NCI-H1417 treated with DMSO at 0.1 percent for 48 hours (cell line): ENCODE measurements around the gene HOXD8.
A peak's percentile ranks its signal among the peaks of the same experiment; 100 is the strongest.

Experiments used
- DNase-seq: peaks from one replicate; lab custom pipeline; 2025; lab: John Stamatoyannopoulos, UW

HOXD8 gene

DNA sequence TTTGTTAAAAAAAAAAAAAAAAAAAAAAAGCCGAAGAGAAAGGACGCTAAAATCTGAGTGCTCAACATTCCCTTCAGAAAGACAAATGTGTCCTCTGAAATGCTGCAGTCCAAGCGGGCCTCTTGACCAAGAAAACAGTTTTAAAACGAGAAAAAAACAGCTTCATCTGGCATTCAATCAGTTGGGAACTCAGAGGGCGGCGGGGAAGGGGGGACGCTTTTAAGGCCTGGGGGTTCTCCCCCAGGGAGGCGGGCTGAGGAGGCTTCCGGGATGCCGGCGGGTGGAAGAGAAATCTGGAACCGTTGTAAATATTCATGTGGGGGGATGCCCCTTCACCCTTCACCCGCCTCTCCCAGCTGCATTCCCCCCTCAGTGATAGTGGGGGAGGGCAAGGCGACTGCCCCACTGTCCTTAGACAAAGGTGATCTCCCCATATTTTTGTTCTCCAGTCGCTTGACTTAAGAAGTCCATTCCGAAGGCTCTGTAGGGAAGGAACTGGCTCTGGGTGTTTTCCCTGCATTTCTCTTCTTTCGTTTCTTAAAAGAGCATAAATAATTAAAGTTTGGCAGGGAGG is 25.7 kb upstream of the HOXD8 start:
- DNase-seq: no peak

DNA sequence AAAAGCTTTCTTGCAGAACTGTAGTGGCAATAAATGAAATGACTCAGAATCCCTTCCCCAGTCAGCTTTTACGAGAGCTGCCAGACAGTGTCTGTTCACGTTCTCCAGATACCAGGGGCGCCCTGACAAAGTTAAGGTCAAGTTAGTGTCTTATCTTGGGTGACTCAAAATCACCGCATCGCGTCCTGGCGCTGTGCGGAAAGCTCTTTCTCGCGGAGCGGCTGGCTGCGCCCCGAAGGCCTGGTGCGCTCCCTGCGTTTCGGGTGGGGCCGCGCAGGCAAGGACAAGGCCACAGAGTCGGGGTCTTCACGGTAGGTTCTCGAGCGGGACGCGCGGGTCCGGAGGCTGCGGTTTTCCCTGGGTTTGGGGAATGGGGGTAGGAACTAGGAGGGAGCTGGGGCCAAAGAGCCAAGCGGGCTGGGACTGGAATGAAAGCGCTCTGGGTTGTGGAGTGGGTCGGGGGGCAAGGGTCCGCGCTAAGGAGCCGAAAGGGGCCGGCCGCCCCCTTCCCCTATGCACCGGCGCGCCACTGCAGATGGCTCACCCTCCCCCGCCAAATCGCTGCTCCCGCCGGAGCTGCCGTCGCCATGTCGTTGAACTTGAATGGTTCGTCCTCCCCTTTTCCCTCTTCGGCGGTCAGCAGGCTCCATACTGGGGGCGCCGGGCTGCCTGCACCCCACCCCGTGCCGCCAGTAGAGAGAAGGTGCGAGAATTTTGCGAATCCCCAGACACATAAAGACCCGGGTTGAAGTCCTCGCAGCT is 25.0 kb upstream of the HOXD8 start:
- no peak for DNase-seq

DNA sequence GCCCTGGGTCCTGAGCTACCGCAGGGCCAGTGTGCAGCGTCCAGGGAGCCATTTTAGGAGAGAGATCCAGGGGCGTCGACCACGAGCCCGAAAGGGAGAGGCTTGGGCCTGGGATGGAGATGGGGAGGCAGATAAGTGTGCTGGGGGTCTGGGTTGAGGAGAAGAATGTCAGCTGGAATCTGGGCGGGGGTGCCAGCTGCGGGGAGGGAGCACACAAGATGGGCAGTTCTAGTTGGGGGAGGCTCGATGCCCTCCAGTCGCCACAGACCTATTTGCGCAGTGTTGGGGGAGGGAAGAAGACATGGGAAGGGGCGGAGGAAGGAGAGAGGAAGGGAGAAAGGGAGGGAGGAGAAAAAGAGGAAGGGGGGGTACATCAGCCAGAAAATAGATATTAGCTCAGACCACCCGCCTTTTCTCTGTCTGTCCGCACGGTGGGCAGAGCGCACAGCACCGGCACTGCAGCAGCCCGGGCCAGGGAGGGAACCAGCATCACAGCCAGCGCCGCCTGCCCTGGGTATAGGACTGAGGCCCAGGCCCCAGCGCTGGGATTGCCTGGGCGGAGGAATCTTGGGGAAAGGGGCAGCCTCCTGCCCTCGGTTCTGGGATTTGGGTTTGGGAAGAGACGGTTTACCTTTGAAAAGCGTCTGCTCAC is 24.3 kb upstream of the HOXD8 start:
- no peak for DNase-seq

DNA sequence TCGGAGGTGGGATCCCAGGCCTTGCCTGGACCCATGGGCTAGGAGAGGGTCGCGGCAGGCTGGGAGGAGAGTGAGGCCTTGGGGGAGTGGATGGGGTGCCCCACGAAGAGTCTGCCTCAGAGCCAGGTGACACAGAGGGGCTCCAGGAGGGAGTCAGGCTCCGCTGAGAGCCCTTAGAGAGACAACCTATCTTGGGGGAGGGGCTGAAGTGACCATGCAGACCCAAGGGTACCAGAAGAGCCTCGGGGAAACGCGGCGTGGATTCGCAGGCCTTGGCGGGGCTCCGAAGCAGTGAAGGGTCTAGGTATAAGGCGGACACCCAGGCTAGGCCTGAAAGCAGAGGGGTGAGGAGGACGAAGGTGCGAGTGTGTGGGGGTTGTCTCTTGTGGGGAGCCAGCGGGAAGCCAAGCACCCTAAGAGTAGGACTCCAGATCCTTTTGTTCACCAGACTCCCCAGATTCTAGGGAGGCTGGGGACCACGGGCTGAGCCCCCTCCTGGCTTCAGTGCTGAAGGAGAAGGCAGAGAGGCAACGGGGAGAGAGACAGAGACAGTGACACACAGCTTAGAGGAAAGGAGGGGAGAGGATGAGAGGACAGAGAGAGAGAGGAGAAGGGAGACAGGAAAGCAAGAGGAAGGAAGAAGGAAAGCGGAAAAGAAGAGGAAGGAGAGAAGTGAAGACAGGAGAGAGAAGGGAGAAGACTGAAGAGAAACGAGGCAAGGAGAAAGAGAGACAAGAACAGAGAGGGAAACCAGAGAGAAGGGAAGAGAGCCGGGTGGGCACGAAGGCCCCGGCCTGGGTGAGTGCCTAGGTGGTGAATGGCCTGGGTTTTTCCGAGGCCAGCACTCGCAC is 23.6 kb upstream of the HOXD8 start:
- no peak for DNase-seq

DNA sequence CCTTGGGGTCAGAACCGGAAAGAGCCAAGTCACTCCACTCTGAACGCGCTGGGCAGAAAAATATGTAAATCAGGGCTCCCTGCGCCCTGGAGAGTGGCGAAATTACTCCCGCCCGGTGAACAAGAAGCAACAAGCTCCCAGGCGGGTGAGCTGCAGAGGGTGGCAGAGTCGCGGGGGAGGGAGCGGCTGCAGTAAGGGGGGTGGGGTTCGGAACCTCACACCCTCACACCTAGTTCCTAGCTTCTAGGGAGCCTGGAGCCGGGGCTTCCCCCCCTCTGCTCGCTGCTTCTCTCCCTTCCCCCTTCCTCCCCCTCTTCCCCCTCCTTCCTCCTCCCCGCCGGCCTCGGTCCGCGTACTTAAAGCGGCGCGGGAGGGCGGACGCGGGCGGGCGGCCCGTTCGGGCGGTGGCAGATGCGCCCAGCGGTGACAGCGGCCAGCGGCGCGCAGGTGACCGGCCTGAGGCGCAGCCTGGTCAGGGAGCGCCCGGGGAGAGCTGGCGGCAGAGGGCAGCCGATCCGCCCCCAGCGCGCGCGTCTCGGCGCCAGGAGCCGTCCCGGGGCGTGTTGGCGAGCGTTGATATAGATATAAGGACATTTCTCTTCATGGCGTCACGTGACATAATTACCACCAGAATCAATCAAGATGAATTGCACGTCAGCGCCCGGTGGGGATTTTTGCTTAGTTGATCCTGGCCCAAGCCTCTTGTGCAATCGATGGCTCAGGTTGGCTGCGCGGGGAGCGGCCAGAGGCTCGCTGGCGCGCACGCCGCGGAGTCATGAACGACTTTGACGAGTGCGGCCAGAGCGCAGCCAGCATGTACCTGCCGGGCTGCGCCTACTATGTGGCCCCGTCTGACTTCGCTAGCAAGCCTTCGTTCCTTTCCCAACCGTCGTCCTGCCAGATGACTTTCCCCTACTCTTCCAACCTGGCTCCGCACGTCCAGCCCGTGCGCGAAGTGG is 22.6 kb upstream of the HOXD8 start, which contains the start of gene HOXD11:
HOXD11 (plus strand) TSS at position 700 of the 959 bp plus-strand sequence; CDS start at position 776, 76 bp downstream.
- DNase-seq: peak; percentile 41

DNA sequence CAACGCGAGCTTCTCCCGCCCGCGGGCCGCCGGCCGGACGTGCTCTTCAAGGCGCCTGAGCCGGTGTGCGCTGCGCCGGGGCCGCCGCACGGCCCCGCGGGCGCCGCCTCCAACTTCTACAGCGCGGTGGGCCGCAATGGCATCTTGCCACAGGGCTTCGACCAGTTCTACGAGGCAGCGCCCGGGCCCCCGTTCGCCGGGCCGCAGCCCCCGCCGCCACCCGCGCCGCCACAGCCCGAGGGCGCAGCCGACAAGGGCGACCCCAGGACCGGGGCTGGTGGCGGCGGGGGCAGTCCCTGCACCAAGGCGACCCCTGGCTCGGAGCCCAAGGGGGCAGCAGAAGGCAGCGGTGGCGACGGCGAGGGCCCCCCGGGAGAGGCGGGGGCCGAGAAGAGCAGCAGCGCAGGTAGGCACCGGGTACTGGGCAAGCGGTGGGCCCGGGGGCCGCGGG is 21.7 kb upstream of the HOXD8 start:
- DNase-seq: no peak

DNA sequence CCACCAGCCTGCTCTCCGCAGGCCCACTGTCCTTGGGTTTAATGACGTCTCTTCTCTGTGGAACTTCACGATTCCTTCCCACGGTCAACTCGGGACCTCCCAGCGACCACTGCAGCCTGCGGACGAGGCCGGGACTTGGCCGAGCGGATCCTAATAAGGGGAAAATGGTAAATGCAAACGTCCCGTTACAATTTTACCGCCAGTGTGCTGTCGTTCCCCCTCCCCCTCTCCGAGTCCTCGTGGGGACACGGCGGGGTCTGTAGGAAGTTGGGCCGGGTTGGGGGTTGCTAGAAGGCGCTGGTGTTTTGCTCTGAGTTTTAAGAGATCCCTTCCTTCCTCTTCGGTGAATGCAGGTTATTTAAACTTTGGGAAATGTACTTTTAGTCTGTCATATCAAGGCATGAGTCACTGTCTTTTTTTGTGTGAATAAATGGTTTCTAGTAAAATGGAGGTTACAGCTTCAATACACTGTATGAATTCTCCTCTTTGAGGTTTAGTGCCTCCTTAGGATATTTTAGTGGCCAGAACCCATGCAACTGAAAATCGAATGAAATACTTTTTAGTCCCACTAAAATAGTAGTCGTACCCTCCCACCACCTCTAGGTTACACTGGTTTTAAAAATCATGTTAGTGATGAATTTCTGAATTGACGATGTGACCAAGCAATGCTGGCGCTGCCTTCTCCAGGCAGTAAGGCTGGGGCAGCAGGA is 20.2 kb upstream of the HOXD8 start:
- no peak for DNase-seq

DNA sequence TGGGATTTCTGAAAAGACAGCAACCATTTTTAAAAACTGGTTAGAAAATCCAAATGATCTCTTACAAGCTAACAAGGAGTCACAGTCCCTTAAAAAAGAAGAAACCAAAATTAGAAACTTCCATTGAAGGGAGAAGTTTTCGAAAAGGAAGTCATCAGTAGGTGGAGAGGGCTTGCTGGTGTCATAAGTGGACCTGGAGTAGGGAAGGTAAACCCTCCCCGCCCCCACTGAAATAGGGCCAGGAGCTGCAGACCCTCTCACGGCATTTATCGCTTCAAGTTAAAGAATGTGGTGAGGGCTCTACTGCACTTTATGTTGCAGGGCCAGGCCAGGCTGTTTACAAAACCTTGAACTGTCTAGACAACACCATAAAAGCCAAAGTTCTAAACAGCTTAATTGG is 19.6 kb upstream of the HOXD8 start:
- DNase-seq: no peak

DNA sequence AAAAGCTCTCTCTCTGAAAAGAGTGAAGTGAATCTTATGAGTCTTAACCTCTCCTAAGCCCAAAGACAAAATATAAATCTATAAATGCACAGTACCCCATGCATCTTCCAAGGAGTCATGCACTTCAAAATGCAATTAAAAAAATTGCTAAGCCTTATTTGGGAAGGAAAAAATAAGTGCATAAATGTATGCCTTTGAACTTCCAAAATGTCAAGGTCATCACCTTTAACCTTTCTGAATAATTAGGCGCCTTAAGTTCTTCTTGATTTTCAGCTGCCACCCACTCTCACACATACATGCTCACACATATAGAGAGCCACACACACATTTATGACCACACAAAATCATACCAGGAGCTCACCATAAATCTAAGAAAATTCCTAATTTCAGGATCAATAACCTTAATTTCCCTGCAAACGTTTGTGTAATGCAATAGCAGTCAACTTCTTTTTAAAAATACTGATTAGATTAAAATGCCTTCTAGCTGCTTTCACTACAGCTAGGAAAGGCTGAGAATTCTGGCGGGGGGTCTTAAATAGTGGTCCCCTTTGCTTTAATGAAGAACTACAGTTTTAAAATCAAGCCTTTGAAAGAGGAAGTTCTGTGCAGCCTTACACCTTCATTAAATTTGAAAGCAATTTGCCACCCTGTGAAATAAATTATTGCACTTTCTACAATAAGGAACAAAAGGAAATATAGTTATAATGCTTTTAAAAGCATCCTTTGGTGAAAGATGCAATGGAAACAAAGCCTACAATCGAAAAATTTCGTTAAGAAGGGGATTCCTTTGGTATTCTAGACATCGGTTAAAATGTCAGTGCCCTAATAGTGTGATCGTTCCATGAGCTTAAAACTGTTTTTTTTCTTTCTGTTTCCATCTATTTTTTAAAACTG is 18.8 kb upstream of the HOXD8 start:
- DNase-seq: no peak

DNA sequence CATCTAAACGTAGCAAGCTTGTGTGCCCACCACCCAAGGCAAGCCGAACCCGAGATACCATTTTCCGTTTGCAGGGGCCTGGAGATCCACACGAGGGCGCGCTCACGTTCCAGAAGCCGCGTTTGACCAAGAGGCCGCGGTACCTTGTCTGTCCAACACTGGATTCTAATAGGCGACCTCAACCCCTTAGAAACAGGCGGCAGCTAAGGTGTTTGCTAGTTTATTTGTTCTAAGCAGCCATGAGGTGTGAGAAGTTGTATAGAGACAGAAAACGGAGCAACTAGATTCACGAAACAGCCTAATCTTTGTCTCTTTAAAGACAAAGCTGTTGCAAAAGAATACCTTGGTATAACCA is 18.2 kb upstream of the HOXD8 start:
- no peak for DNase-seq

DNA sequence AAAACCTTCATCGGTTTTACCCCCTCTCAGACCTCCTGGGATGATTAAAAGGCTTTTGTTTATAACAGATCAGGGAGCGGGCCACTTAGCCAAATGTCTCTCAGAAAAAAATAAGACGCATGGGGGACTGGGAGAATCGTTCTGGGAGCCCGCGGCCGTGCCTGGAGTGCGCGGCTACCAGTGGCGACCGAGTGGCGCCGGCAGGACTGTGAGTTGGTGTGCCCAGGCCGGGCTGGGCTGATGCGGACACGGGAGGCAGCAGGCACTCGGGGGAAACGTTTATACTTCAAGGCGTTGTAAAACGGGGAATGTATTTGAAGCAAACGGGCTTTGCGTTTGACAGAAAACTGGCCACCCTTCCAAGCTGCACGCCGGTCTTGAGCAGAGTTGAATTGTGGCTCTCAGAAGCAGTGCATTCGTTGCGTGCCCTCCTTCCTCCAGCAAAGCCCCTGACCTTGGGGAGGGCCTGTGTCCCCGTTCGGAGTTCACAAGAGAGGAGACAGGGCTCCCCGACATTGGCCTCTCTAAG is 17.6 kb upstream of the HOXD8 start:
- DNase-seq: no peak

DNA sequence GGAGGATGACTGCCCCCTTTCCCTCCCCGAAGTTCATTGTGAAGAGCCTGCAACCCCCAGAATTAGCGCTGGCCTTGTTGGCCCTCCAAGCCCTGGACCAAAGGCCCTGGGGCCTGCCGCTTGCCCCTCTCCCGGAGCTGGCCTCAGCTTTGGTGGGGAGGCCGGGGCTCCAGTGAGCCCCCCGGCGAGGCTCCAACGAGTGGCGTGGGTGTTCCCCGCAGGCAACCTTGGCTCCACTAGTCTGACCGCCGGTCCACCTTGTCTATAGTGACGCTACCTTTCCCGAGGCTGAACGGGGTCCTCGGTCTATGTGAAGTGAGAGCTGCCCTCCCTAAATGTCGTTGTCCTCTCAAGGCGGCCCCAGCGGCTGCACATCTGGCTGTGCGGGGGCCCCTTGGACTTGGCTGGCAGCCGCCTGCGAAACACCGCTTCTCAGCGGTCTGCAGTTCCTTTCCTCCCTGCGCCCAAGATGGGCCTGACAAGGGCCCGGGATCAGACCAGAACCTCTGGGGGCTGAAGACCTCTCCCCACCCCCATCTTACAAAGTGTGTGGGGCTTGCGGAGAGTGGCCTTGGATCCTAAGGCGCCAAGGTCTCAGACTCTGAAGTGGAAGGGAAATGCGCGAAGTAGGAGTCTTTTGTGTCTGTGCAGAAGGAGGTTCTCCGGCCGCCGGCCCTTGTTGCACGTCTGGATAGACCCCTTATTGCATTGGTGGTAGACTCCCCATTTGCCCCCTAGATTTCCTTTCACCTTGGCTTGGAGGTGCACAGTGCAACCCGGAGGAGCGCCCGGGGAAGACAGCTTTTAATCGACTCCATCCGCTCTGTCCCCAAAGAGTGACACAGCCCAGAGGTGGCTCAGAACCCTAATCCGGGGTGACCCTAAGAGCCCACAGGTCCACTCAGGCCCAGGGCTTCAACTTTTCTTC is 16.9 kb upstream of the HOXD8 start:
- DNase-seq: no peak

DNA sequence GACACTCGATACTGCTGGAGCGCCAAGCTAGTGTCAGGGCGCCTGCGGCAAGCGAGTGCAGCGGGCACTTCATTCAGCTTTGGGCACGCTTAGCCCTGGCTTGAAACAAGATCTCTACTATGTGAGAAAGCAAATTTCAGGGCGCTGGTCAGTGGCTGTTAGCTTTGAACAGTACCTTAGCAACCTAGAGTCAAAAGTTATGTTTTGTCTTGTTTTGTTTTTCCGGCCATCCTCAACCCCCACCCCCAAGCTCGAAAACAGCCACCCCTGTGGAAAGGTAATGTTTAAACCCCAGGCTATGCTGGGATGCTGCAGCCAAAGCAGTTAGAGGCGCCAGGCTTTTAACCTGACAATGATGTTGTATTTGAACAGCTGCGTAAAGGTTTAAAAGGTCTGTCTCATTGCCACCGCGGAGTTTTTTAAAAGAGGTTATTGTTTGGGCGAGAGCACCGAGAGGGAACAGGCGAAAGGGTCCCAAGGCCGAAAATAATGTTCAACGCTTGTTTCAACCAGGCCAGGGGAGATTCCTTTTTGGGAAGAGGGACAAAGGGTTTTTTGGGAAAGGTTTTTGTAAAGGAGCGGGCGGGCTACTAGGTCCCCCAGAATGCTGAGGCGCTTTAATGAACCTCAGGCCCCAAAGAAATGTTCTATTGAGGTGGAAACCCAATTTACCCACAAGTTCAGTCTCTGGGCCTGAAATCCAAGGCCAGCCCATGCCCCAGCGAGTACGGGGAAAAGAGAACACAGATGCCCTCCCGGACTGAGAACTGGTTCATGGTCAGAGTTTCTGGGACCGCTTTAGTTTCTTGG is 15.2 kb upstream of the HOXD8 start:
- DNase-seq: peak; percentile 92

DNA sequence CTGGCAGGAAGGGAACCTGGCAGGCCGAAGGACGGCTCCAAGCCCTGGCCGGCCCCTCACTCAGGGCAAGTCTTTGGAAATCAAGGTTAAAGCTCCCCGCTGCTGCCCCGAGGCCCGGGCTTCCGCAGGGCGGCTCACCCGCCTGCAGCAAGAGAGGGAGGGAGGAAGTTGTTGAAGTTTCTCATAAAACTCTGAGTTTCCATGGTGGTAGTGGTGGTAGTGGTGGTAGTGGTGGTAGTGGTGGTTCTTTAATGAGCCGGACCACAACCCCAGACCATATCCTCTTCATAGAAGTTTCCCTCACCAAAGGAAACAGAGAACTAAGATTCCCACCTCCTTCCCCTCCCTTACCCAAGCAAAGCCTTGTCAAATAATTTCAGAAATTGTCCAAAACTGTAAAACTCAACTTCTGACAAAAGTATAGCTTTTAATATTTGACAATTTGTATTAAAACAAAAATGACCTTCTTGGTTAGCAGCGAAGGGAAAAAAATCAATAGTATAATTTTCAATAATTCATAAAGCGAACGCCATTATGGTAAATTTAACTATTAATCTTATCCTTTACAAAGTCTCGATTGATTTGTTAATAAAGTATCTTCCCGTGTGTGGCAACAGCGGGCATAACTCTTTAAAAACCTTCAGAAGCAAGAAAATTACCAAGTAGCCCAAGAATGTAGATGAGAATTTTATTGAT is 14.4 kb upstream of the HOXD8 start:
- no peak for DNase-seq

DNA sequence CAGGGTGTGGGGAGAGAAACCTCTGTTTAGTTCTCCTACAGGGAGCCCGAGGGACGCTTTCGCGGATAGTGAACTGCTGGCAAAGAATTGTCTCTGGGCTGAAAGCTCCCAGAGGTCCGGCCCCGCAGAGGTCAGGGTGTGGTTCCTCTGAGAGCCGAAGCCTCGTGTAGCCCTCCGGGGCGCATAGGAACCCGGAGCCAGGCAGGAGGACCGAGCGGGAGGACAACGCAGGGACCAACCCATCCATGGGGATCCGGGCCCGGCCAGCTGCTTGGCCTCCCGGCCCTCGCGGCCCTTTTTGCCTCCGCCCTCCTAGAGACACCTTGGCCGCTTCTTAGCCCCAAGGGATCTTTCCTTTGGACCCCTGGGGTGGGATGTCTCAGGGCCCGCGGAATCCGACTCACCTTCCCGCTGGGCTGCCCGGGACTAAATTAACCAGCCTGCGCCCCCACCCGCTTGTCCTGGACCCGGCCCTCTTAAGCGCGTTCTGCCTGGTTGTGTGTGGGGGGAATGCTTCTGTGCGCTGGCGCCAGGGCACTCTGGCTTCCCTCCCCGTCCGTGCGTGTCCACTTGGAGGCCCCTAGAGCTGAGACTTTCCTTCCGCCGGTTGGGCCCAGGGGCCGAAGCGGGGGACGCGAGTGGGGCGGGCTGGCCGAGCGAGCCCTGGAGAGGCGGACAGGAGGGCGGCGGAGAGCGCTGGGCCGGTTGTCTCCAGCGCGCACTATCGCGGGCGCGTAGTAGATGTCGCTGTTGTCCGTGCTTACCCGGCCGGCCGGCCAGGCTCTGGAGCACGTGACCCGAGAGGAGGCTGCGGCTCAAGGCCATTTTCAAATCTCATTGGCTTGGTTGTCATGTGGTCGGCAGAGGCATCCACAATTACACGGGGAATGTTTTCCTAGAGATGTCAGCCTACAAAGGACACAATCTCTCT is 13.4 kb upstream of the HOXD8 start, which contains the start of gene HOXD10:
HOXD10 (plus strand) TSS at position 896 of the 931 bp plus-strand sequence. CDS start 56 bp downstream, outside the sequence.
- DNase-seq: no peak
